Keratinocyte (primary cell): ENCODE data around the gene HECTD4. TPM values are rescaled to one million over a fixed set of nuclear protein-coding genes. Genes with fewer than 3 reads are reported as not detected.
A peak's percentile ranks its signal among the peaks of the same experiment; 100 is the strongest.

Experiments
- DNase-seq: peaks from one replicate; pipeline ENCODE4 v3.0.0-alpha.2; 2011; ENCODE audit warnings: low read depth, missing footprints, low spot score
- FAIRE-seq: peaks from 2 replicates; lab custom pipeline; 2011; peaks lifted over from hg19 to GRCh38; lab: Jason Lieb, UNC
- H2AFZ ChIP-seq: 2 replicates; pipeline ENCODE4 v1.6.0; 2012; ENCODE audit warnings: low read length, control low read depth, inconsistent platforms; ENCODE audit not compliant: control insufficient read depth
- H3K27ac ChIP-seq: 2 replicates; pipeline ENCODE4 v1.5.1; 2011; ENCODE audit warnings: low read length; ENCODE audit not compliant: control insufficient read depth, insufficient read depth
- H3K27me3 ChIP-seq: 3 replicates; pipeline ENCODE4 v1.6.0; 2011; ENCODE audit warnings: low read length; ENCODE audit not compliant: control insufficient read depth, insufficient read depth; ENCODE audit errors: extremely low read depth
- H3K36me3 ChIP-seq, 2 experiments: 2 replicates in 1 of 2; 3 replicates in 1 of 2; pipeline ENCODE4 v1.5.1; 2011; ENCODE audit warnings: low read length in 2 of 2, mild to moderate bottlenecking in 1 of 2; ENCODE audit not compliant: control insufficient read depth in 2 of 2, insufficient read depth in 2 of 2; ENCODE audit errors: extremely low read depth in 1 of 2
- H3K4me1 ChIP-seq: 3 replicates; pipeline ENCODE4 v1.5.1; 2011; ENCODE audit warnings: low read length; ENCODE audit not compliant: control insufficient read depth, insufficient read depth; ENCODE audit errors: extremely low read depth
- H3K4me2 ChIP-seq: 3 replicates; pipeline ENCODE4 v1.6.0; 2011; ENCODE audit warnings: low read depth, low read length; ENCODE audit not compliant: control insufficient read depth, insufficient read depth; ENCODE audit errors: extremely low read depth
- H3K4me3 ChIP-seq, 3 experiments: fragments of 200-600 bp in 1 of 3; sonication (generic) in 1 of 3; 2 replicates in 2 of 3; 3 replicates in 1 of 3; pipeline ENCODE4 v1.5.1; 2011 to 2016; ENCODE audit warnings: low read length in 3 of 3, mild to moderate bottlenecking in 3 of 3, control low read depth in 2 of 3, inconsistent platforms in 1 of 3, low read depth in 1 of 3, mixed read lengths in 1 of 3, mixed run types in 1 of 3, moderate library complexity in 1 of 3; ENCODE audit not compliant: control insufficient read depth in 2 of 3, insufficient read depth in 2 of 3; ENCODE audit errors: extremely low read depth in 1 of 3
- H3K79me2 ChIP-seq: 2 replicates; pipeline ENCODE4 v1.6.0; 2012; ENCODE audit warnings: low read length; ENCODE audit not compliant: control insufficient read depth, insufficient read depth
- H3K9ac ChIP-seq: 3 replicates; pipeline ENCODE4 v1.6.0; 2011; ENCODE audit warnings: low read length; ENCODE audit not compliant: control insufficient read depth, insufficient read depth; ENCODE audit errors: extremely low read depth
- H3K9me1 ChIP-seq: 3 replicates; pipeline ENCODE4 v1.6.0; 2011; ENCODE audit warnings: low read length; ENCODE audit not compliant: control insufficient read depth, insufficient read depth; ENCODE audit errors: extremely low read depth
- H3K9me3 ChIP-seq: 2 replicates; pipeline ENCODE4 v1.5.1; 2012; ENCODE audit warnings: low read depth, low read length; ENCODE audit not compliant: control insufficient read depth
- H4K20me1 ChIP-seq: 3 replicates; pipeline ENCODE4 v1.6.0; 2011; ENCODE audit warnings: low read length; ENCODE audit not compliant: control insufficient read depth, insufficient read depth; ENCODE audit errors: extremely low read depth
- EZH2 ChIP-seq: IDR thresholded peaks from one replicate; pipeline ENCODE4 v1.6.1; 2012; ENCODE audit warnings: inconsistent platforms, mild to moderate bottlenecking, low read length, moderate library complexity
- dilution Hi-C: fragments of 300-500 bp; cut with MboI; formaldehyde crosslinking; loops from one replicate; pipeline ENCODE4 v1.7.0; 2020; ENCODE audit warnings: low sequenced_read_pairs; ENCODE audit not compliant: extremely low pct_ligation_motif_present
- polyA plus RNA-seq, 5 experiments: library from polyadenylated mRNA; depleted of rRNA in 3 of 5; stranded (reverse) in 3 of 5; stranded (forward) in 1 of 5; unstranded in 1 of 5; fragments of >200 nt; gene quantifications; 1 replicate in 1 of 5; 2 replicates in 3 of 5; 3 replicates in 1 of 5; pipeline versions ENCODE4 v1.2.1 to v1.2.3, GENCODE V29; 2011 to 2012; ENCODE audit warnings: missing spikeins in 2 of 5, low read depth in 1 of 5, low replicate concordance in 1 of 5
- TF ChIP-seq, protein P1 (sequence below), 3 experiments: IDR thresholded peaks in 1 of 3; conservative IDR thresholded peaks in 1 of 3; optimal IDR thresholded peaks in 1 of 3; 2 replicates in 2 of 3; 3 replicates in 1 of 3; pipeline versions ENCODE3 to v1.5.1; 2011; ENCODE audit warnings: low read length in 3 of 3, mild to moderate bottlenecking in 3 of 3, moderate library complexity in 2 of 3, control low read depth in 1 of 3, inconsistent platforms in 1 of 3; ENCODE audit not compliant: insufficient read depth in 2 of 3; ENCODE audit errors: extremely low read depth in 1 of 3

The HECTD4 gene
- polyA plus RNA-seq, 1 donor (not counting 4 experiments of a cell fraction or from before 2014, with no cell fraction given), result 7.5 TPM

DNA sequence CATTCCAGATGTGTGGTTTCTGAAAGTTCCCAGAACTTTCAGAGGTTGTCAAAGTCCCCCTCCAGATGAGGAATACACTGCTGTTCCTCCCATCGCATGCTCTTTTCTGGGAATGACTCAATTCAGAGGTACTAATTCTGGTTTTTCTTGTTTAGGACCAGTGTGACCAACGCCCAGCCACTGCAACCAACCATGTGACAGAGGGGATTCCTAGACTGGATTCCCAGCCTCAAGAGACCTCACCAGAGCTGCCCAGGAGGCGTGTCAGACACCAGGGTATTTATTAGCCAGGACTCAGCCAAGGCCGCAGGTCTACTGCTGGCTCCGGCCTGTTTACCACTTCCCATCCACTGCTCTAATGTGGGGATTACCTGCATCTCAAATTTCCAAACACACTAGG, 232.6 kb downstream of the HECTD4 start:
- Histone ChIP-seq H3K9ac (no peak overlapping the region), H2AFZ (no peak overlapping the region), H3K27ac (peak overlapping the region; percentile 32), H3K4me3 (no peak overlapping the region), H3K36me3 (peaks cover 23 to 53% of the 10 kb centered on the region in 2 experiments), H4K20me1 (no peaks in the 10 kb centered on the region), H3K9me1 (peaks cover 2% of the 10 kb centered on the region), H3K27me3 (no peaks in the 10 kb centered on the region), H3K79me2 (no peaks in the 10 kb centered on the region), H3K4me2 (no peak overlapping the region), H3K4me1 (peaks cover 10% of the 10 kb centered on the region), H3K9me3 (no peaks in the 10 kb centered on the region)
- FAIRE-seq (no peak), DNase-seq (no peak)
- TF ChIP-seq, protein P1, sequence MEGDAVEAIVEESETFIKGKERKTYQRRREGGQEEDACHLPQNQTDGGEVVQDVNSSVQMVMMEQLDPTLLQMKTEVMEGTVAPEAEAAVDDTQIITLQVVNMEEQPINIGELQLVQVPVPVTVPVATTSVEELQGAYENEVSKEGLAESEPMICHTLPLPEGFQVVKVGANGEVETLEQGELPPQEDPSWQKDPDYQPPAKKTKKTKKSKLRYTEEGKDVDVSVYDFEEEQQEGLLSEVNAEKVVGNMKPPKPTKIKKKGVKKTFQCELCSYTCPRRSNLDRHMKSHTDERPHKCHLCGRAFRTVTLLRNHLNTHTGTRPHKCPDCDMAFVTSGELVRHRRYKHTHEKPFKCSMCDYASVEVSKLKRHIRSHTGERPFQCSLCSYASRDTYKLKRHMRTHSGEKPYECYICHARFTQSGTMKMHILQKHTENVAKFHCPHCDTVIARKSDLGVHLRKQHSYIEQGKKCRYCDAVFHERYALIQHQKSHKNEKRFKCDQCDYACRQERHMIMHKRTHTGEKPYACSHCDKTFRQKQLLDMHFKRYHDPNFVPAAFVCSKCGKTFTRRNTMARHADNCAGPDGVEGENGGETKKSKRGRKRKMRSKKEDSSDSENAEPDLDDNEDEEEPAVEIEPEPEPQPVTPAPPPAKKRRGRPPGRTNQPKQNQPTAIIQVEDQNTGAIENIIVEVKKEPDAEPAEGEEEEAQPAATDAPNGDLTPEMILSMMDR (optimal IDR thresholded peaks at IDR 0.05 in 1 of 3, IDR thresholded peaks at IDR 0.05 in 1 of 3, conservative IDR thresholded peaks at IDR 0.05 in 1 of 3; ENCODE audit: extremely low read depth in 1 of 3, insufficient read depth in 2 of 3, low read length in 3 of 3), result no peak
- TF ChIP-seq EZH2, result no peak
- dilution Hi-C loops, result no loop called here

DNA sequence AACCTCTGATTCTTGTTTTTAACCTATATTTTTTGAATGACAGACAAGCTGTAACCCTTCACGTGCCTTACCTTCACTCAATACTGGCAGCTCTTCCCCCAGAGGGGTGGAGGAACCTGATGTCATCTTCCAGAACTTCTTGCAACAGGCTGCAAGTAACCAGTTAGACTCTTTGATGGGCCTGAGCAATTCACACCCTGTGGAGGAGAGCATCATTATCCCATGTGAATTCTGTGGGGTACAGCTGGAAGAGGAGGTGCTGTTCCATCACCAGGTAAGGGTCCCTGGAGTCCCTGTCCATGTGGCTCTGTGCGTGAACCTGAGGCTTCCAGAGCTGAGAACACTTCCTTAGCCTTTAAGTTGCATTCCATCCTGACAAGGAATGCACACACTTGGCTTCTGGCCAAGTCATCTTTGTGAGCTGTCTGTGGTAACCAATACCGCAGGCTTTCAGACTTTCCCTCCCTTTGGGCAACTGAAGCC, 234.2 kb downstream of the HECTD4 start:
- Histone ChIP-seq H3K4me3 (no peak overlapping the region), H3K9me1 (peaks cover 2% of the 10 kb centered on the region), H3K4me2 (no peak overlapping the region), H3K36me3 (peaks cover 25 to 50% of the 10 kb centered on the region in 2 experiments), H3K4me1 (peaks cover 10% of the 10 kb centered on the region), H3K27me3 (no peaks in the 10 kb centered on the region), H3K9me3 (no peaks in the 10 kb centered on the region), H2AFZ (no peak overlapping the region), H3K79me2 (no peaks in the 10 kb centered on the region), H4K20me1 (no peaks in the 10 kb centered on the region), H3K27ac (no peak overlapping the region), H3K9ac (no peak overlapping the region)
- TF ChIP-seq, protein P1 (optimal IDR thresholded peaks at IDR 0.05 in 1 of 3, IDR thresholded peaks at IDR 0.05 in 1 of 3, conservative IDR thresholded peaks at IDR 0.05 in 1 of 3; ENCODE audit: extremely low read depth in 1 of 3, insufficient read depth in 2 of 3, low read length in 3 of 3), result no peak
- TF ChIP-seq EZH2, result no peak
- peak; percentile 32 for DNase-seq
- dilution Hi-C loops, result no loop called here
- FAIRE-seq, result peak; percentile 34
